ENCODE measurements around the gene S100A5.
"Not testable (repeated sequence)": the region's sequence is repeated elsewhere in the genome, so short reads cannot be mapped to it uniquely, and the experiment has no call there.

Gene S100A5, protein sequence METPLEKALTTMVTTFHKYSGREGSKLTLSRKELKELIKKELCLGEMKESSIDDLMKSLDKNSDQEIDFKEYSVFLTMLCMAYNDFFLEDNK

DNA sequence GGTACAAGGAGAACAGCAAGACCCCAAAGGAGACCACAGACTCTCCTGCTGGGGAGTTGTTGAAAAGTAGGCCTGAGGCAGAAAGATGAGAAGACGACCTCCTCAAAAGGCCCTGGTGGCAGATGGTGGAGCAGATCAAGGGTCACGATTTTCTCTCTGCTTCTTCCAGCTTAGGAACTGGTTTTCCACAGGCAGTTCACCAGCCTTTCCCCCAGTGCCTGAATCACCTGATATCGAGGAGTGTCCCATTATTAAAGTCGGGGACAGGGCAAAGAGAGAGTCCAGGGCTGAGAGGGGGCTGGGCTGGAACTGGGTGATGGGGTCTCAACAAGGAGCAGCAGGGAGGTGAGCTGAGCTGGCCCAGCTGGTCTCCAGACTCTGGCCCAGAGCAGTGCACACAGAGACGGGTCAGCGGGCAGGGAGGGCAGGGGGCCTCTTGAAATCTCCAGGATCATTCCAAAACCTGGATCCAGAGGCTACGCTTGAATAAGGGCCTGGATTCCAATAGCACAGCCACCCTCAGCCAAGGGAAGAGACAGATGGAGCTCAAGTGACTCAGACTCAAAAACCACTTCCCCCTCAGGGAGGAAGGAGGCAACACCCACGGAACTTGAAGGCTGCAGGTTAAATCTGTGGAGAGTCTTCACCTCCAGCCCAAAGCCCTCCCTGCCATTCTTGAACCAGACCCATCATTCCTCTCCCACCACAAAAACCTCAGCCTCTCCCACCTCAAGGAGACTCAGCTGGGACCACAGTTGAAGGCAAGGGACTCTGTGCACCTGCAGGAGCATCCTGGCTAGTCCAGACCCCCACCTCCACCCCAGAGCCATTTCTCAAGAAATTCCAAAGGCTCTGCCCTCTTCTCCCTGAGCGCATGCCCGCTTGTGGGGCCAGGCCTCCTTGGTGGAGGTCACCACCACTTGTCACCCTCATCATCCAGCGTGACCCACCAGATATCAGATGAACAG is at the start of gene S100A5:
Gene S100A5 (minus strand): TSS at position 541 of the 968 bp plus-strand sequence. CDS start 743 bp downstream, outside the sequence.
- in situ Hi-C loops (cut with MboI; ENCODE audit: low pct_unique_long_range_greater_than_20kb, low sequenced_read_pairs), result loop anchor here (25.0 kb wide), 1 partner anchor 422 kb away; the partner anchor contains the start of genes CREB3L4, CRTC2 and SLC39A1
- DNase-seq, result peak; percentile 86

- DNase-seq, result no peak
- in situ Hi-C loops (cut with MboI; ENCODE audit: low pct_unique_long_range_greater_than_20kb, low sequenced_read_pairs), result no loop called here
Measured at GRCh38 chr1:153588482-153588881, 47.7 kb upstream of the S100A5 start.

DNA sequence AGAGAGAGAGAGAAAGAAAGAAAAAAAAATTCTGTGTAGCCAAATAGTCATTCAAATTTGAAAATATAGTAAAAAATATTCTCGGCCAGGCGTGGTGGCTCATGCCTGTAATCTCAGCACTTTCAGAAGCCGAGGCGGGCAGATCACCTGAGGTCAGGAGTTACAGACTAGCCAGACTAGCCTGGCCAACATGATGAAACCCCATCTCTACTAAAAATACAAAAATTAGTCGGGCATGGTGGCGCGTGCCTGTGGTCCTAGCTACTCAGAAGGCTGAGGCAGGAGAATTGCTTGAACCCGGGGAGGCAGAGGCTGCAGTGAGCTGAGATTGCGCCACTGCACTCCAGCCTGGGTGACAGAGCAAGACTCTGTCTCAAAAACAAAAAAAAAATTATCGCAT is 47.3 kb upstream of the S100A5 start:
- in situ Hi-C loops (cut with MboI; ENCODE audit: low pct_unique_long_range_greater_than_20kb, low sequenced_read_pairs); DNase-seq: not testable (repeated sequence)

DNA sequence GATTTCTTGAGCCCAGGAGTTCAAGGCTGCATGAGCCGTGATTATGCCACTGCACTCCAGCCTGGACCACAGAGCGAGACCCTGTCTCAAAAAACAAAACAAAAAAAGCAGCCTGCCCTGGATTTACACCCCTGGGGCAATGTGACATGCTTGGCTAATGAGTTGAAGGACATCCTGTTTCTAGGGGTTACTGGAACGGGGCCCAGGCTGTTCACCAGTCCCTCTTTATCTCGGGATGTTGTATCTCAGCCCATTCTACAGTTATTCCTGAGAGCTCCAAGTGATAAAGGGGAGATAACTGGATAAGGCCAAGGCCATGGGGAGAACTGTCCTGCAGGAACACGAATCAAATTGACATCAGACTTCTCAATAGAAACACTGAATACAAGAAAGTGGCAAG is 46.6 kb upstream of the S100A5 start:
- no peak for DNase-seq

DNA sequence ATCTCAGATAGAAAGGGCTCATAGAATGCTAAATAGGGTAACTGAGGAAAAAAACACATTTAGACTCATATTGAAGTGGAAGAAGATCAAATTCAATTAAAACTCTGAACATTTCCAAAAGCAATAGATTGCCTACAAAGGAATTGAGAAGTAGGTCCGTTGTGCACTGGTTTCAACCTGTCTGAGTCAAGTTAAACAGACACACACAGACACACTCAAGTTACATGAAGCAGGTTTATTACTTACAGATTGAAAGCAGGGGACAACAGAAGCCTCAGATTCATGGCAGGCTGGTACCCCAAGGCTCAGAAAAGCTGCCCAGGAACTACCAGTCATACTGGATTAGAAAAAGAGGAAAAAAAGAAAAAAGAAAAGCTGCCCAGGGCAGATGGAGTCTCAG is 45.6 kb upstream of the S100A5 start:
- no peak for DNase-seq
- in situ Hi-C loops (cut with MboI; ENCODE audit: low pct_unique_long_range_greater_than_20kb, low sequenced_read_pairs), result no loop called here

More for the DNA sequence above, 46.6 kb upstream of the S100A5 start:
- in situ Hi-C loops (cut with MboI; ENCODE audit: low pct_unique_long_range_greater_than_20kb, low sequenced_read_pairs), result no loop called here

GRCh38 chr1:153585006-153585405 is 44.3 kb upstream of the S100A5 start:
- in situ Hi-C loops (cut with MboI; ENCODE audit: low pct_unique_long_range_greater_than_20kb, low sequenced_read_pairs), result no loop called here
- DNase-seq, result no peak

- no peak for DNase-seq
- in situ Hi-C loops (cut with MboI; ENCODE audit: low pct_unique_long_range_greater_than_20kb, low sequenced_read_pairs), result no loop called here
Measured at GRCh38 chr1:153583976-153584375, 43.2 kb upstream of the S100A5 start.

DNA sequence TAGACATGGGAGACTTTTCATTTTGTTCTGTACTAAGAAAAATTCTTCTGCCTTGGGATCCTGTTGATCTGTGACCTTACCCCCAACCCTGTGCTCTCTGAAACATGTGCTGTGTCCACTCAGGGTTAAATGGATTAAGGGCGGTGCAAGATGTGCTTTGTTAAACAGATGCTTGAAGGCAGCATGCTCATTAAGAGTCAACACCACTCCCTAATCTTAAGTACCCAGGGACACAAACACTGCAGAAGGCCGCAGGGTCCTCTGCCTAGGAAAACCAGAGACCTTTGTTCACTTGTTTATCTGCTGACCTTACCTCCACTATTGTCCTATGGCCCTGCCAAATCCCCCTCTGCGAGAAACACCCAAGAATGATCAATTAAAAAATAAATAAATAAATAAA is 42.8 kb upstream of the S100A5 start:
- DNase-seq; in situ Hi-C loops (cut with MboI; ENCODE audit: low pct_unique_long_range_greater_than_20kb, low sequenced_read_pairs): not testable (repeated sequence)

GRCh38 chr1:153582836-153583235 is 42.1 kb upstream of the S100A5 start:
- DNase-seq; in situ Hi-C loops (cut with MboI; ENCODE audit: low pct_unique_long_range_greater_than_20kb, low sequenced_read_pairs): not testable (repeated sequence)

- no peak for DNase-seq
- in situ Hi-C loops (cut with MboI; ENCODE audit: low pct_unique_long_range_greater_than_20kb, low sequenced_read_pairs), result no loop called here
Measured at GRCh38 chr1:153578936-153579335, 38.2 kb upstream of the S100A5 start.

DNA sequence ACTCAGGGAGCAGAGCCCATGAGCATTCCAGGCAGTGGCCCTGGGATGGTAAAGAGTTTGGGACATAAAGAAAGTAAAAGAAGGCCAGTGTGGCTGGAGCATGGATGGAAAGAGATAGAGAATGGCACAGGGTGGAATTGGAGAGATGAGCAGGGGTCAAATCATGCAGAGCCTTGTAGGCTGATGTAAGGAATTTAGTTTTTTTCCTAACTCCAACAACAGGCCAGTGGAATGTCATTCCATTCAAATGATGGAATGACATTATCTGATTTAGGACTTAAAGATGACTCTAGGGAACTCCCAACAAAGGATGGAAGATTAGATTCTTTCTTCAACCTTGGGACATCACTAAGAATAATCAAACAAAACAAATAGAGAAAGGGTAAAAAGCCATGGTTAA is 37.8 kb upstream of the S100A5 start:
- in situ Hi-C loops (cut with MboI; ENCODE audit: low pct_unique_long_range_greater_than_20kb, low sequenced_read_pairs), result no loop called here
- no peak for DNase-seq

- DNase-seq, result no peak
- in situ Hi-C loops (cut with MboI; ENCODE audit: low pct_unique_long_range_greater_than_20kb, low sequenced_read_pairs), result no loop called here
Measured at GRCh38 chr1:153577624-153578051, 36.9 kb upstream of the S100A5 start.

DNA sequence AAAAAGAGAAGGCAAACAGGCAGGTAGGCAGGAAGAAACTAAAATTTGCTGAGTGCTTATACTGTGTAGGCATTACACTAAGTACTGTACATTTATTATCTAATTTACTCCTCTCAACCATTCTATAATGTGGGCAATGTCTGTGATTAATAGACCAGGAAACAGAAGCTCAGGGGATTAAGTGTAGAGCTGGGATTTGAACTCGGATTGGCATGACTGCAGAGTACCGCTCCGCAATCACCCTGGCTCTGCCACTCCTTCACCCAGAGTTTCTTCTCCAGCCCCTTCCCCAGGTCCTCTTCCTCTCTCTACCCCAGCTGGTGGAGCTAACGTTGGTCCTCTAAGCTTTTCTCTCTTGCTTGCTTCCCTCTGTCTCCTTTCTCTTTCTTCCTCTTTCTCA is 36.4 kb upstream of the S100A5 start:
- DNase-seq, result peak; percentile 28
- in situ Hi-C loops (cut with MboI; ENCODE audit: low pct_unique_long_range_greater_than_20kb, low sequenced_read_pairs), result no loop called here

- in situ Hi-C loops (cut with MboI; ENCODE audit: low pct_unique_long_range_greater_than_20kb, low sequenced_read_pairs); DNase-seq: not testable (repeated sequence)
Measured at GRCh38 chr1:153575497-153575896, 34.8 kb upstream of the S100A5 start.

DNA sequence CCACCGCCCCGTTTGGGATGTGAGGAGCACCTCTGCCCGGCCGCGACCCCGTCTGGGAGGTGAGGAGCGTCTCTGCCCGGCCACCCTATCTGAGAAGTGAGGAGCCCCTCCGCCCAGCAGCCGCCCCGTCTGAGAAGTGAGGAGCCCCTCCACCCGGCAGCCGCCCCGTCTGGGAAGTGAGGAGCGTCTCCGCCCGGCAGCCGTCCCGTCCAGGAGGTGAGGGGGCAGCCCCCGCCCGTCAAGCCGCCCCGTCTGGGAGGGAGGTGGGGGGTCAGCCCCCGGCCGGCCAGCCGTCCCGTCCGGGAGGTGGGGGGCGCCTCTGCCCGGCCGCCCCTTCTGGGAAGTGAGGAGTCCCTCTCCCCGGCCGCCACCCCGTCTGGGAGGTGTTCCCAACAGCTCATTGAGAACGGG is 34.4 kb upstream of the S100A5 start:
- DNase-seq; in situ Hi-C loops (cut with MboI; ENCODE audit: low pct_unique_long_range_greater_than_20kb, low sequenced_read_pairs): not testable (repeated sequence)

- in situ Hi-C loops (cut with MboI; ENCODE audit: low pct_unique_long_range_greater_than_20kb, low sequenced_read_pairs), result no loop called here
Measured at GRCh38 chr1:153573351-153573750, 32.6 kb upstream of the S100A5 start.

DNA sequence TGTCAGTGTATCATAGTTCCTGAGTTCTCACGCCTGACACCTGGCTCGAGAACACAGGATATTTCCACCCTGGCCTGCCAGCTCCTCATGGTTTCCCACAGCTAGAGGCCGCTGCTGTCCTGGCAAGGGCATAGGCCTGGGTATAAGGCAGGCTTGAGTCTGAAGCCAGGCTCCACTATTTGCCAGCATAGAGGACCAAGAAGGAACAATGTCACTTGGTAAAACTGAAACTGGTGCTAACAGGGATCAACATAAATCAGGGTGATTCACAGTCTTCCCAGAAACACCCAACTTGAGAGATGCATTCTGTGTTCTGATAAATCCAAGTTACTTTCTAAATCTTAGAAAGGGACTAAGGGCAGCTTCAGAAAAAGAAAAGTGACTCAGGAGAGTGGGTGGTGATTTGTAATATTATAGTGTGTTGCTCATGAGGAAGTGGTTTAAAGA is 31.9 kb upstream of the S100A5 start:
- in situ Hi-C loops (cut with MboI; ENCODE audit: low pct_unique_long_range_greater_than_20kb, low sequenced_read_pairs), result no loop called here
- DNase-seq, result peak; percentile 75

More at GRCh38 chr1:153573351-153573750, 32.6 kb upstream of the S100A5 start:
- DNase-seq, result peak; percentile 52

- in situ Hi-C loops (cut with MboI; ENCODE audit: low pct_unique_long_range_greater_than_20kb, low sequenced_read_pairs), result no loop called here
- DNase-seq, result no peak
Measured at GRCh38 chr1:153571706-153572105, 31.0 kb upstream of the S100A5 start.

GRCh38 chr1:153570874-153571273 is 30.1 kb upstream of the S100A5 start:
- in situ Hi-C loops (cut with MboI; ENCODE audit: low pct_unique_long_range_greater_than_20kb, low sequenced_read_pairs), result no loop called here
- DNase-seq, result no peak

DNA sequence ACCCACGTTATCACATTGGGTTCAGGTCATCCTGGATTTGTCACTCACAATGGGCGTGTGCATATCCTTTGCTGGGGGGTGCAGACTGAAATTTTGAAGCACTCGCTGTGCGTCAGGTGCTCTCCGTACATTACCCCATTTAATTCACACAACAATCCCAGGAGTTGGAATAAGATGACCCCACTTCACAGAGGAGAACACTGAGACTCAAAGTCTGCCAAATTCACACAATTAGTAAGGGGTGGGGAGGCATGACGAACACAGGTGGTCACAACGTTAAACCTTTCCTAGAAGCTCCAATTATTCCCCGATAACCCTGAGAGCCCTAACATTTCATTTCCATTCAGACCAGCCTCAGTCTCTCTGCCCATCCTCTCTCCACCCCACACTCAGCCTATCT is 28.7 kb upstream of the S100A5 start:
- in situ Hi-C loops (cut with MboI; ENCODE audit: low pct_unique_long_range_greater_than_20kb, low sequenced_read_pairs), result loop anchor here (10.0 kb wide), 1 partner anchor 55 kb away; no protein-coding TSS in a partner anchor
- no peak for DNase-seq
